AG08395 (cell line): ENCODE measurements around the gene ST3GAL3.

Experiments used
- DNase-seq: peaks from one replicate; pipeline ENCODE4 v3.0.0; 2012; ENCODE audit warnings: mixed read lengths, low spot score

ST3GAL3 gene

DNA sequence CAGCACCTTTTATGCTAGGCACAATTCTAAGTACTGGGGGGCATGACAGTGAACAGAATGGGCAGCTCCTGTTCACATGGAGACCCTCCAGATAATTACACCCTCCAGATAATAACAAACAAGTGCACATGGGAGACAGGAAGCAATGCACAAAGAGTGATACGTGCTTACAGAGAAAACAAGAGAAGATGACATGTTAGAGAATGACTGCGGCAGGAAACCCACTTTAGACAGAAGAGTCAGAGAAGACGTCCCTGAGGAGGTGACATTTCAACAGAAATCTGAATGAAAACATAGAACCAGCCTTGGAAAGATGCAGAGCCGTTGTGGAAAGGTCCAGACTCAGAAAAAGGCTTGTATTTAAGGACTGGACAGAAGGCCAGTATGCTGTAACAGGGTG, 171.5 kb downstream of the ST3GAL3 start:
- no peak for DNase-seq

DNA sequence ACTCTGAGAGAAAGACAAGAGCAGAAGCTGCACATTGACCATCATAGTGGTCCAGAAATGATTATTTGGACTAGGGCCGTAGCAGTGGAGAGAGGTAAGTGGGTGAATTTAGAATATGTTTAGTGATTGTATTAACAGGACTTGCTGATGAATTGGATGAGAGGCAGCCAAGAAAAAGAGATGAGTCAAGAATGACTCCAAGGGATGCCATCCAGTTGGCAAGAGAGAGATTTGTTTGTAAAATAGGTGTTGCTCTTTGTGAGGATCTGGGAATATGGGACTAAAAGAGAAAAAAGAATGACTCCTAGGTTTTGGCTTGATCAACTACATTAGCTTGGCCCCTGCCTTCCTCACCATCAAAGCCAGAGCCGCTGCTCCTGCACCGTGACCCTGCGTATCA, 172.1 kb downstream of the ST3GAL3 start:
- peak; percentile 72 for DNase-seq

DNA sequence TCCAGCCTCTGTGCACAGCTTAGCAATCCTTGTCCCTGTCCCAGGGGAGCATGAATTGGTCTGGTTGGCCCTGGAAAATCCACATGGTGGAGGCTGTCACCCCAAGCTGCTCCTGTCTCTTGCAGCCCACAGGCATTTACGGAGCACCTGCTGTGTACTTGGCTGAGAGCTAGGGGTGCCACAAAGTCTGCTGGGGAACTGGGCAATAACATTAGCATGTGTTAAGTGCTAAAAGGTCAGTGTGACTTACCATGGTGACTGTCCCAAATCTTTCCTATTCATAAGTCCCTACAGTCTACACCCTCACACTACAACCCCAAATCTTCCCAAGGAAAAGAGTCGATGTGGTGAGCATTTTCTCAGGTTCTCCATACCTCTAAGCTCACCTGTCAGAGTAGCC, 172.7 kb downstream of the ST3GAL3 start:
- DNase-seq = no peak

DNA sequence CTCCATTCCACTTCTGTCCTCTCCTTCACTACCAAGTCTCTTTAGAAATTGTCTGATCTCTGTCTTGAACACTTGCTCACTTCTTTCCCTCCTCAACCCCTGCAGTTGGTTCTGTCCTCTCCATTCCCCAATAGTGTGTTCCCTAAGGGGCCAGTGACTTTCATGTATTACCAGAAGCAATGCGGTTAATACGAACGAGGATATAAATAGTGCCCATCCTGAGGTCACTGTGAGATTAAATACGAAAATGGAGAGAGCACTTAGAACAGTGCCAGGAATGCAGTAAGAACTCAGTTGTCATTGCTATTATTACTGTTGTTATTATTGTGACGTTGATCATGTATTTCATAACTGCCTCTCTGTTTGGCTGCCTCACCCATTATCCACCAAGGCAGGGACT, 173.3 kb downstream of the ST3GAL3 start:
- DNase-seq = no peak

DNA sequence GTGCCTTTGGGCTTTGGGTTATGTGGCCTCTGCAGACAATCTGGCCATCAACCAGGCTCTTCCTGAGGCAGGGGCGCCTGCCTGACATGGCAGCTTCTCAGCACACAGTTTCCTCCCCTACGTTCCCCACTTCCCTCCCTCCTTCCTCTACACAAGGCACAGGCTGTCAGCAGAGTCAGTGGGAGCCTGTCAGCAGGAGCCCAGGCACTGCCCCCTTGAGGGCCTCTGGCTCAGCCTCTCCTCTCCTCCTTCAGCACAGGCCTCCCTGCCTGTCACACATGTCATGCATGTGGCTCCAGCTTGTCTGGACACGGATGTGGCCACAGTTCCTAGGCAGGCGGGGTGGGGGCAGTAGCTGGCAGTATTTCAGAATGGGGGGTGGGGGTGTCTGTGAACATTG, 174.1 kb downstream of the ST3GAL3 start:
- no peak for DNase-seq

DNA sequence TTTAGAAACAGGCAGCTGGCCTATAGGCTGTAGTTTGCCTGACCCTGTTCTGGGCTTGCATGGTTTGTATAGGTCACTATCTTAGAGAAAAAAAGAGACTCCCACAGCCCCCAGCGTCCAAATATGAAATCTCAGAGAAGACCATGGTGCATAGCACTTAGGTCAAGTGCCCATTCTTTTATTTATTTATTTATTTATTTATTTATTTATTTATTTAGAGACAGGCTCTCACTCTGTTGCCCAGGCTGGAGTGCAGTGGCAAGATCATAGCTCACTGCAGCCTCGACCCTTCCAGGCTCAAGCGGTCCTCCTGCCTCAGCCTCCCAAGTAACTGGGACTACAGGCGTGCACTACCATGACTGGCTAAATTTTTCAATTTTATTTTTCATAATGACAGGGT, 175.4 kb downstream of the ST3GAL3 start:
- DNase-seq = no peak

DNA sequence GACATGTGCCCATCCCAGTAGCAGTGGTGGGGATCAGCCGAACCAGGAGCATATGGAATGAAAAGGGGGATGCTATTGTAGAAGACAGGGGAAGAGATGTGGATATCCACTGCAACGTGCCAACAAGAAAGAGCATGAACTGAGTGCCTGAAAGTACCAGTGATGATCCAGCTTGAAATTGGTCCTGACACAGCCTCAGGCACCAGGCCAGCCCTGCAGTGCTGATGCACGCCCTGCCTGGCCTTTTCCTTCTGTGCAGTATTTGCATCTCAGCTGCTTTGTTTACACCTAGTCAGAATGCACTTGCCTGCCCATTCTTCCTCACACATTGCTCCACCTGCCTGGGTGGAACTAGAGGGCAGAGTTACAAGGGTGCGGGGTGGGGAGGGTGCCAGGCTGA, 176.0 kb downstream of the ST3GAL3 start:
- DNase-seq = no peak

DNA sequence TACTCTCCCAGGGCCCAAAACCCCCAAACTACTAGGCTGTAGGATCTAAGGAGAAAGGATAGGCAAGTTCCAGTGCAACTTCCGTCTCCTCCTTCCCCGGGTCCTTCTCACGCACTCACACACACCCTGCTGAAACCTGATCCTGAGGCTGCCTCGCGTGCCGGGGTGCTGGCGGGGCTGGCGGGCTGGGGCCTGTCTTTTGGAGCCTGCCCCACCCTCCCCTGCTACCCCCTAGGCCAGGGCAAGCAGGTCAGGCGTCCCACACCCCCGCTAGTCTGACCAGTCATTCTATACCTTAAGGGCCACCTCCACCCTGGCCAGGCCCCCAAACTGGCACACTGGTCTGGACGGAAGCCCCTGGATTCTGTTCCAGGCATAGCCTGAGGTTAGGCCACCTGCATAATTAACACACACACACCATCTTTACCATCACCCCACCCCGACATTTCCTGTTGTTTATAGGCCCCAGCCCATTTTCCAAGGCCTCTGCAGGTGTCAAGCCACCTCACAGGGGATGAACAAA, 178.0 kb downstream of the ST3GAL3 start:
- DNase-seq = no peak

DNA sequence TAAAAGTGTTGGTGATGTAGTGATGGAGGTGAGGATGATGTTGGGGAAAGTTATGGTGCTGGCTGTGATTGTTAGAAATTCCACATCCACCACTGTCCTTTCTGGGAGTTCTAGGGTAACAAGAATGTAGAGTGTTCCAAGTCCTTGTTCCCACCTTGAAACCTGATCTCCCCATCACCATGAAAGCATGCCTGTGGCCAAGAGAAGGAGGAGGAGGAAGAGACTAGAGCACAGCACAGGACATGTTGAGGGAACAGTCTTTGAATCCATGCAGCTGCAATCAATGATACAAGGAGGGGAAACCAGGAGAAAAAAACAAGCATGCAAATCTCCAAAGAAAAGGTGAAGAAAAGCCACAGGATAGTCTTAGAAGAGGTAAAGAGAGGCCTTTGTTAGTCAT, 180.4 kb downstream of the ST3GAL3 start:
- DNase-seq = no peak

DNA sequence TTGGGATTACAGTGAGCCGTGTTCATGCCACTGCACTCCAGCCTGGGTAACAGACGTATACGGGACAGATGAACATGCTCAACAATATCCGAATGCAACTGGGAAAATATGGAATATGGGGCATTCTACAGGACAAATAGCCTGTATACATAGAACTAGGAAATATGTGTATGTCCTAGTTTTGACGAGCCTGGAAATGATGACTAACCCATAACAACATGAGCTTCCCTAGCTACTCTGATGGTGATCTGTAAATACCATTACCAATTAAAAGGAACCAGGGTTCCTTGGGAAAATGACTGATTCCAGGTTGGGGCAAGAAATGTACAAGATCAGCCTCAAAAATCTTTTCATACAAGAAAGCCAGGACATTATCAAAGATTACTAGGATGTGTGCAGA, 183.5 kb downstream of the ST3GAL3 start:
- DNase-seq = no peak

DNA sequence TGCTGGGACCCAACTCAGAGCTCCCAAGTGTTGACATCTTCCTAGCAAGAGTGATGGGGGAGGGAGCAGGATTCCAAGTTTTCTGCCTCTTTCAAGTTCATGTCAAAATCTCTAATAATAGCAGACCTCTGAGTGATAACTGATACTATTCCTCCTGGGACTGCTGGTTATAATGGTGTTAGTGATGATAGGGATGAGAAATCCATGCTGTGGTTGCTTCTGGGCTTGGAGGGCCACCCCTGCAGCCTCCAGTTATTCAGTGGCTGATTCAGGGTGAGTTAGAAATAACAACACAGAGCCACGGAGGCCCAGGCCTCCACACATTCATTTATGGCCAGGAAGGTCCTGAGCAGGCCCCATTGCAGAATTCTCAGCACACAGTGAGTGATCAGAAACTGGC, 185.7 kb downstream of the ST3GAL3 start:
- DNase-seq = no peak

DNA sequence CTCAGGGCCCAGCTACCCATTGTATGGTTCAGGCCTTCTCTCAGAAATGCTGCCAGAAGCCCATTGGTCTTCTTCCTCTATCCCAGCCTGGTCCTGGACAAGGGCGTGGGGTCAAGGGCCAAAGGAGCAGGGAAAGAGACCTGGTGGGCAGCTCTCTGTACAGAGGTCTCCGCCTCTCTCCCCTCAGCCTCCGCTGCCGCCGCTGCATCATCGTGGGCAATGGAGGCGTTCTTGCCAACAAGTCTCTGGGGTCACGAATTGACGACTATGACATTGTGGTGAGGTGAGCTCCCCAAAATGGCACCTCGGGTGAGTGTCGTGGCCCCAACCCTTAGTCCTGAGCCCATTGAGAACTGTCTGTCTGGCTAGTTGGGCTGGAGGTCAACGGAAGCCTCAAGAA, 191.6 kb downstream of the ST3GAL3 start:
- DNase-seq = no peak

DNA sequence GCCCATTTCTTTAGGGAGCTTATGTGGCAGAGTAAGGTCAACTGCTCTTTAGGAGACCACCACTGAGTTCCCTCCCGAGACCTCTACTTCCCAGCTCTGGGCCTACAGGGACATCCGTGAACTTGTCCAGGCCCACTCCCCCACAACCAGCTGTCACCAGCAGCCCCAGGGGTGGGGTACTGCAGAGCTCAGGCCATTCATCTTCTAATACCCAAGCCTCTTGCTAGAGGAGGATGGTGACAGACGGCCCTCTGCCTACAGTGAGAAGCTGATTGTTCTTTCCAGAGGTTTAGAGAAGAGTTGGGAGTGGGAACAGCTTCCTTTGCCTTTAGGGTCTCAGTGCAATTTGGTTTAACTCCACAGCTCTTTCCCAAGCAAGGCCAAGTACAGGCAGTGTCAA, 193.1 kb downstream of the ST3GAL3 start:
- DNase-seq = no peak

DNA sequence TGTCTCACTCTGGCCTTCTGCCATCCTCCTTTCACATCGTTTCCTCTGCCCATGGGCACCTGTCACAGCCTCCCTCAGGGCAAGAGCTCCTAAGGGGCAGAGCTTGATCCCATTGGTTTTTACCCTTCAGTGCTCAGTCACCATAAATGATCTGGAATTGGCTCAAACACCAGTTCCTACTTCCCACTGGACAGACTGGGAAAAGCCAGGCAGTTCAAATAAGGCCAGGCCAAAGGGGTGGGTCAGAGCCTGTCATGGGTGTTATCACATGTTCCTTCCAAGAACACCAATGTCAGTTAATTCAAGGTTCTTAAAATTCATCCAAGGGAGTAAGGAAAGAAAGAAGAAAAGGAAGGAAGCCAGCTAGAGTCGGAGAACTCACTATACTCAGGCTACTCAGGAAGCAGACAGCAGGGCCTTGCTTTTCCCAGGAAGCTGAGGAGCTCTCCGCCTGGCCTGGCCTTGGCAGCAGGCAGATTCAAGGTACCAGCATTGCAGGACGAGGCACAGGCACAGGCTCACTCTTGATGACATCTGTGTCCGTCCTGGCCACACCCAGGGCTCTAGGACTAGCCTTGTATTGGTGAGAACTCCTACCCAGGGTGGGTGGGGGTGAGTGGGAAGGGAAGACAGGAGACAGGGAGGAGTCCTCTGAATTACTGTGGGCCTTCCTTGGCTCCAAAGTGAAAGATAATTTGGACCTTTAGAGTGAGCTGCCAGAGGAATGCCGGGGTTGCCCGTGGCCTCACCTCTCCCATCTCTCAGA, 194.0 kb downstream of the ST3GAL3 start:
- no peak for DNase-seq

DNA sequence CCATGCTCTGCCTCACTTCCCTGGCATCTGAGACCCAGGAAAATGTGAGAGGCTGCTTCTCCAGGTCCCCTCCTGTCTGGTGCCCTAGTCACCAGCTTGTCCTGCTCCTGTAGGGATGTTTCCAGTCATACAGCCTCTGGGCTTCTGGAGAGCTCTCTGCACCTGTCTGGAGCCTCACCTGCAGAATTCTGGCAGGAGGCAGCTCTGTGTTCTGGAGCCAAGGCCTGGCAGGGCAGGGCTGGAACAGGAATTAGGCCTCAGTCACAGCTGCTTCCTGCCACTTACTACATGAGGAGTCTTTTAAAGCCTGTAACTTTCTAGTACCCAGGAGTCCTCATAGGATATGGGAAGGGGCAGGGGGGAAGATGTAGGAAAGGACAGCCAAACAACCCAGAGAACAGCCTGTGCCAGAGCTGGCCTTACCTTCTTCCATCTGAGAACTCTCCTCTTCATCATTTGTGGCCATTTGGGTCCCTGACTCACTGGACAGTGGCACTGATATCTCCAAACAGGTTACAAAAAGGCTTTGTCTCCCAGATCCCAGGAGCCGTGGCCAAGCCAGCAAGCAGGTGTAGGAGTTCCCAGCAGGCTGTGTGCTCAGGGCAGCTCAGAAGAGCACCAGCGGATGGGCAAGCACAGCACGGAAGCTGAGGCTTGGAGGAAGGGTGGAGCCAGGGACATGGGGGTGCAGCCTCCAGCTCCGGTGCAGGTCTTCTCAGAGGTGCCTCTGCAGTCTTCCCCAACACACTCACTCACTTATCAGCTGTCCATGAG, 194.9 kb downstream of the ST3GAL3 start:
- DNase-seq = no peak

DNA sequence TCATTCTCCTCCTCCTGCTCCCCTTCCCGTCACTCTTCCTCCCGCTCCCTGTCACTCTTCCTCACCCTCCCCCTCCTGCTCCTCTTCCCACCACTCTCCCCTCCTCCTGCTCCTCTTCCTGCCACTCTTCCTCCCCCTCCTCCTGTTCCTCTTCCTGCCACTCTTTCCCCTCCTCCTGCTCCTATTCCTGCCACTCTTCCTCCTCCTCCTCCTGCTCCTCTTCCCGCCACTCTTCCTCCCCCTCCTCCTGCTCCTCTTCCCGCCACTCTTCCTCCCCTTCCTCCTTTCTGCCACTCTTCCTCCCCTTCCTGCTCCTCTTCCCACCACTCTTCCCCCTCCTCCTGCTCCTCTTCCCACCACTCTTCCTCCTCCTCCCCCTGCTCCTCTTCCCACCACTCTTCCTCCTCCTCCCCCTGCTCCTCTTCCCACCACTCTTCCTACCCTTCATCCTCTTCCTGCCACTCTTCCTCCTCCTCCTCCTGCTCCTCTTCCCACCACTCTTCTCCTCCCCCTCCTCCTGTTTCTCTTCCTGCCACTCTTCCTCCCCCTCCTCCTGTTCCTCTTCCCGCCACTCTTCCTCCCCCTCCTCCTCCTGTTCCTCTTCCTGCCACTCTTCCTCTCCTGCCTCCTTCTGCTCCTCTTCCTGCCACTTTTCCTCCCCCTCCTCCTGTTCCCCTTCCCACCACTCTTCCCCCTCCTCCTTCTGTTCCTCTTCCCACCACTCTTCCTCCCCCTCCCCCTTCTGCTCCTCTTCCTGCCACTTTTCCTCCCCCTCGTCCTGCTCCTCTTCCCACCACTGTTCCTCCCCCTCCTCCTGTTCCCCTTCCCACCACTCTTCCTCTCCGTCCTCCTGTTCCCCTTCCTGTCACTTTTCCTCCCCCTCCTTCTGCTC, 197.6 kb downstream of the ST3GAL3 start:
- DNase-seq = no peak

DNA sequence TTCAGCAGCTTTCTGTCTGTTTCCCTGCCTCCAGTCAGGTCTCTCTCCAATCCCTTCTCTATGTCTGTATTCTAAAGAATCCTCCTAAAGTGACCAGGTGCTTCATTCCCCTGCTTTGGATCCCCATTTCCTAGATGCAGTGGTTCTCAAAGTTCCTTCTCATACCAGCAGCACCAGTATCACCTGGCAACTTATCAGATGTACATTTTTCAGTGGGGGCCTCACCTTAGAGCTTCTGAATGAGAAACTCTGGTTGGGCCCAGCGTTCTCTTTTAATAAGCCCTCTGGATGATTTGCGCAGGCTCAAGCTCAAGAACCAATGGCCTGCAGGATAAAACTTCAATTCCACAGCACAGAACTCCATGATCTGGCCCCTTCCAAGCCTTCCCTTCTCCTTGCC, 200.9 kb downstream of the ST3GAL3 start:
- no peak for DNase-seq

DNA sequence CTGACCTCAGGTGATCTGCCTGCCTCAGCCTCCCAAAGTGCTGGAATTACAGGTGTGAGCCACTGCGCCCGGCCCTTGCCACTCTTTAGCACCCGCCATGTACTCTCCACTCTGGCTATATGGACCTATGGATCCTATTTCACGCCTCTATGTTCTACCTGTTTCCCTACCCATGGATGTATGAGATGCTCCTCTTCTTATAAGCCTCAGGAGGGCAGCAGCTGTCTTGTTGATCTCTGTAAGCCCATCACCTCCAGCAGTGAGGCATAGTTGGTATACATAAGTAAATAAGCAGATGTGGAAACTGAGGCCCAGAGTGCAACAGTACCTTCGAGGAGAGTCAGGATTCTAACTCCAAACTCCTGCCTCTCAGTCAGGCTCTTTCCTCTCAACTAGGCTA, 201.5 kb downstream of the ST3GAL3 start:
- no peak for DNase-seq

DNA sequence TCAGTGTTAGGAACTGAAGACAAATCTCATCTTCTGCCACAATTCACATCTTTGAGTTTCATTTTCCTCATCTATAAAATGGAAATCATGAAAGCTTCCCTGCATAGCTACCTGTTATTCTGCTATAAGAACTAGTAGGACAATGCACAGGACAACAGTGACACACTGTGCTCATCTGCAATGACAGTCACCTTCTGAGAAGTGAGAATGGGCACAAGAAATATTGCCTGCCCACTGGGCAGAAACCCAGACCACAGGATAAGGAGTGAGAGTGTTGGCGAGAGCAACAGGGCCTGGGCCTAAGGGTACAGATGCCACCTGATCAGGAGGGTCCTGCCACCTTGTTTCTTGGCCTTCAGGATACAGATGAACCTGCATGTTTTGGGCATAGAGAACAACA, 203.0 kb downstream of the ST3GAL3 start:
- DNase-seq = no peak

DNA sequence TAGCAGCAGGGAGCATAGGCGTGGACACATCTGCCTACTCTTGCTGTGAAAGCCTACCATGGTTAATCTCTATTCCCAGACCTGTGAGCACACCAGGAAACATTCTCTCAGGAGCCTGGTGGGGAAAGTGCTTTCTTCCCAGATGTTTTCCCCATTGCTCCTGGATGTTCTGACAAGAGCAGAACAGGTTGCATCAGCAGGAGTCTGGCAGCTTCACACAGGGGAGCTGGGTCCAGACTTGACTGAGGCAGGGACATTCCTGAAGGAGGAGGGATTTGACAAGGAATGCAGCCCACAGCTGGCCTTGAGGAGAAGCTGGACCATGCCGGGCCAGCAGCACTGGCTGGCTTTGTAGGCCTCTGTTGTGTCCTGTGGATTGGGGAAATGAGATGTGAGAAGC, 205.3 kb downstream of the ST3GAL3 start:
- peak; percentile 73 for DNase-seq

DNA sequence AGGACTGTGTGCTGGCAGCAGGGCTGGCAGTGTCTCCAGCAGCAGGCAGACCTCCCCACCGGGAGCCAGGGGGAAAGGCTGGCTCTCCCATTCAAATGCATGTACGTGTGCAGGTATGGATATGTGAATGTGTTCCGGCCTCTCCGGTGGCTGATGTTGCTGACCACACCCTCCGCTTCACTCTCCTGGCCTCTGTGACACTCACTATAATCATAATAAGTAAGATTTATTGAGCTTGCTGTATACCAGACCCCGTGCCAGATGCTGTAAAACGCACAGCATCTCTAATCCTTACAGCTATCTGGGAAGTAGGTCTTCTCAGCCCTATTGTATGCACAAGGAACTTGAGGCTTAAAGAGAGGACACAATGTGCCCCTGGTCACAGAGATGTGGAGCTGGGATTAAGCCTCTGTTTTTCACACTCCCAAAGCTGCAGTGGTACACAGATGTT, 205.7 kb downstream of the ST3GAL3 start:
- no peak for DNase-seq

DNA sequence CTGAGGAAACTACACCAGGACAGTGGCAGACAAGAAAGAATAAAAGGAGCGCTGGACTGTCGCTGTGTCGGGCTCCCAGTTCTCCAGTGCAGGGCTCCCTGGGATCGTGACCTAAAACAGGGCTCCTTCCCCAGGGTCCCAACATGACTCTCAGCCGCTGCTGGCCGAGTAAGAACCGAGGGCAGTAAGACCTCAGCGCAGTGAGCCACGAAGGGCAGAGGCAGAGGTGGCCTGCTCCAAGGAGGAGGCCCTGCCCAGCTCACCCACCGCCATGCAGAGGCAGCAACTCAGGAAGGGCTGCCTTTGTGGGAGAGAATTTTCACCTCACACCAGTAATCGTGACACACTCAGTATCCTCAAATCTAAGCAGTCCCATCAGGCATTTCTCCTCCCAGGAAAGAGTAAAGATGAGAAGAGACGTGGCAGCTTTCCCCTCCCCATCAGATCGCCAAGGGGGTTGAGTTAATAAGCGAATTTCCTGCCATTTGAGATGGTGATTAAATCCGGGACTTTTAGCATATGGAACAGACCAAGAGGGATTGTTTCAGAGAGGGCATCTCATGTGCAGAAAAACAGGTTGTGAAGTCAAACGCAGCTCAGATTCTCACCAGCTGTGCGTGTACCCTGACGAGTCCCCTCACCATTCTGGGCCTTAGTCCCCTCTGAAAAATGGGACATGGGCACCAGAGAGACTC, 206.5 kb downstream of the ST3GAL3 start:
- no peak for DNase-seq
